B cell (primary cell): ENCODE measurements around the gene MYCL. TPM values are rescaled to one million over a fixed set of nuclear protein-coding genes. Genes with fewer than 3 reads are reported as not detected.
"Not testable (repeated sequence)": the region's sequence is repeated elsewhere in the genome, so short reads cannot be mapped to it uniquely, and the experiment has no call there.

Experiments used
- ATAC-seq: fragments of 200-7000 bp; cut with Tn5 transposase; one replicate; pipeline ENCODE4 v1.10.0; 2021; ENCODE audit warnings: low read depth, mild to moderate bottlenecking, moderate number of reproducible peaks, moderate library complexity
- CTCF ChIA-PET: fragments of 350-600 bp; sonication (Branson Sonifier 250); formaldehyde crosslinking; loops from one replicate; lab custom pipeline; 2021; ENCODE audit warnings: antibody characterized with exemption, inconsistent platforms; lab: Charles Lee
- POLR2A ChIA-PET: fragments of 350-600 bp; sonication (Branson Sonifier 250); formaldehyde crosslinking; loops from one replicate; lab custom pipeline; 2021; ENCODE audit warnings: antibody characterized with exemption; lab: Charles Lee
- DNase-seq: peaks from one replicate; pipeline ENCODE4 v3.0.0; 2013
- H2AFZ ChIP-seq: 2 replicates; pipeline ENCODE4 v1.6.1; 2012; ENCODE audit warnings: mild to moderate bottlenecking, low read depth, low read length; ENCODE audit not compliant: insufficient read depth, poor library complexity, severe bottlenecking
- H3K27ac ChIP-seq, 2 donors: 1 replicate in 1 of 2; 2 replicates in 1 of 2; pipeline ENCODE4 v1.5.1; 2012 to 2013; ENCODE audit warnings: low read length in 2 of 2, mild to moderate bottlenecking in 2 of 2, moderate library complexity in 1 of 2
- H3K27me3 ChIP-seq, 4 experiments: fragments of 200-600 bp in 1 of 4; sonication (generic) in 1 of 4; replicated peaks in 1 of 4; 1 replicate in 2 of 4; 2 replicates in 2 of 4; pipeline versions ENCODE4 v1.6.1 to v1.7.0; 2013 to 2016; ENCODE audit warnings: low read length in 3 of 4, mild to moderate bottlenecking in 2 of 4, mixed read lengths in 1 of 4, moderate library complexity in 1 of 4; ENCODE audit not compliant: insufficient read depth in 4 of 4, control insufficient read depth in 3 of 4; ENCODE audit errors: control extremely low read depth in 1 of 4
- H3K36me3 ChIP-seq, 2 experiments: replicated peaks in 1 of 2; 1 replicate in 1 of 2; 2 replicates in 1 of 2; pipeline versions ENCODE4 v1.6.1 to v1.7.1; 2013; ENCODE audit warnings: low read length in 1 of 2; ENCODE audit not compliant: insufficient read depth in 2 of 2, control insufficient read depth in 1 of 2; ENCODE audit errors: control extremely low read depth in 1 of 2, extremely low read depth in 1 of 2
- H3K4me1 ChIP-seq, 2 donors: fragments of 200-600 bp in 1 of 2; sonication (generic) in 1 of 2; 1 replicate in 1 of 2; 2 replicates in 1 of 2; pipeline versions ENCODE4 v1.5.1 to v1.6.1; 2013 to 2017; ENCODE audit warnings: low read length in 2 of 2; ENCODE audit not compliant: control insufficient read depth in 2 of 2, insufficient read depth in 2 of 2
- H3K4me2 ChIP-seq: replicated peaks from 2 replicates; pipeline ENCODE3; 2012; ENCODE audit warnings: mild to moderate bottlenecking, low read depth, low read length; ENCODE audit not compliant: poor library complexity, severe bottlenecking
- H3K4me3 ChIP-seq, 5 experiments: fragments of 200-600 bp in 1 of 5; sonication (generic) in 1 of 5; 1 replicate in 3 of 5; 2 replicates in 2 of 5; pipeline versions ENCODE4 v1.5.1 to v1.7.0; 2011 to 2016; ENCODE audit warnings: low read length in 4 of 5, mild to moderate bottlenecking in 4 of 5, low read depth in 2 of 5, control low read depth in 1 of 5, moderate library complexity in 1 of 5; ENCODE audit not compliant: insufficient read depth in 1 of 5; ENCODE audit errors: control extremely low read depth in 1 of 5, extremely low read depth in 1 of 5
- H3K79me2 ChIP-seq: fragments of 200-600 bp; sonication (generic); one replicate; pipeline ENCODE4 v1.6.0; 2016; ENCODE audit warnings: low read length; ENCODE audit not compliant: control insufficient read depth, insufficient read depth
- H3K9ac ChIP-seq: fragments of 200-600 bp; sonication (generic); 2 replicates; pipeline ENCODE4 v1.6.1; 2017; ENCODE audit warnings: mild to moderate bottlenecking, low read length, moderate library complexity
- H3K9me3 ChIP-seq, 3 donors: one replicate each; pipeline versions ENCODE4 v1.6.1 to v1.7.1; 2013; ENCODE audit warnings: low read length in 2 of 3; ENCODE audit not compliant: control insufficient read depth in 2 of 3, insufficient read depth in 1 of 3; ENCODE audit errors: control extremely low read depth in 1 of 3
- H4K20me1 ChIP-seq: 2 replicates; pipeline ENCODE4 v1.6.0; 2012; ENCODE audit warnings: mild to moderate bottlenecking, low read length; ENCODE audit not compliant: insufficient read depth, control insufficient read depth, poor library complexity, severe bottlenecking
- H3K27ac Mint-ChIP-seq: one replicate; pipeline ENCODE4 v1.8.0; 2021; ENCODE audit warnings: mixed read lengths
- H3K27me3 Mint-ChIP-seq: one replicate; pipeline ENCODE4 v1.8.0; 2021; ENCODE audit warnings: mixed read lengths
- H3K4me1 Mint-ChIP-seq: one replicate; pipeline ENCODE4 v1.8.0; 2021; ENCODE audit warnings: mixed read lengths
- H3K4me3 Mint-ChIP-seq: one replicate; pipeline ENCODE4 v1.8.0; 2021; ENCODE audit warnings: mixed read lengths
- H3K9me3 Mint-ChIP-seq: one replicate; pipeline ENCODE4 v1.8.0; 2022; ENCODE audit warnings: mixed read lengths; ENCODE audit not compliant: insufficient read depth
- CTCF ChIP-seq: fragments of 200-600 bp; IDR thresholded peaks from one replicate; pipeline ENCODE4 v1.8.0; 2022; ENCODE audit warnings: antibody characterized with exemption, mild to moderate bottlenecking
- EZH2 ChIP-seq: IDR thresholded peaks from 2 replicates; pipeline ENCODE4 v1.6.1; 2012; ENCODE audit warnings: borderline replicate concordance, low read depth, mild to moderate bottlenecking, moderate library complexity, low read length; ENCODE audit not compliant: insufficient read depth, poor library complexity, severe bottlenecking
- WGBS: methylation state at CpG from one replicate; pipeline ENCODE4 v1.1.5; 2013; ENCODE audit warnings: missing lambda C conversion rate; ENCODE audit not compliant: insufficient coverage; 5-methylcytosine and 5-hydroxymethylcytosine counted together
- intact Hi-C: fragments of 100-400 bp; cut with micrococcal nuclease; formaldehyde crosslinking; loops from one replicate; pipeline ENCODE4 v1.10.0; 2022
- polyA plus RNA-seq: library from polyadenylated mRNA; depleted of rRNA; stranded (reverse); fragments of >200 nt; gene quantifications from 2 replicates; pipeline ENCODE4 v1.2.3, GENCODE V29; 2012
- total RNA-seq, 2 donors: library from RNA; stranded (reverse); fragments of 120-200 nt in 1 of 2; gene quantifications; 1 replicate in 1 of 2; 2 replicates in 1 of 2; pipeline versions ENCODE4 v1.2.3 to v1.2.4, GENCODE V29; 2013 to 2022

MYCL gene
- total and polyA plus RNA-seq, 2 donors (not counting 1 experiment from before 2014, with no cell fraction given), result 0.03 to 0.62 TPM

GRCh38 chr1:39915499-39916129, 13.9 kb upstream of the MYCL start:
- intact Hi-C loops, result loop anchor here (5.0 kb wide), 1 partner anchor 98 kb away; no protein-coding TSS in a partner anchor
- no peak for ATAC-seq
- CTCF ChIA-PET, result interaction anchor here (1.4 to 13.5 kb wide), 3 partner anchors 13 to 116 kb away, joined by 6 to 334 read pairs (median 161); partner anchors contain the start of gene MYCL
- POLR2A ChIA-PET, result interaction anchor here (0.7 kb wide), 1 partner anchor 119 kb away, joined by 4 read pairs; no protein-coding TSS in a partner anchor
- TF ChIP-seq CTCF, result no peak
- TF ChIP-seq EZH2, result no peak
- H3K27me3 ChIP-seq, result peaks cover 0 to 3% (median 0%) of the 10 kb centered on the region in 4 experiments
- H3K9me3 ChIP-seq, result no peaks in the 10 kb centered on the region
- no peak overlapping the region for H3K4me2 ChIP-seq
- DNase-seq, result no peak
- no peaks in the 10 kb centered on the region for H3K4me1 Mint-ChIP-seq
- peaks cover 0 to 4% of the 10 kb centered on the region in 2 donors for H3K4me1 ChIP-seq
- peaks cover 9% of the 10 kb centered on the region for H3K27me3 Mint-ChIP-seq
- H3K27ac Mint-ChIP-seq, result no peak overlapping the region
- H3K9ac ChIP-seq, result no peak overlapping the region
- H3K79me2 ChIP-seq, result no peaks in the 10 kb centered on the region
- no peaks in the 10 kb centered on the region for H3K9me3 Mint-ChIP-seq
- no peak overlapping the region for H2AFZ ChIP-seq
- no peak overlapping the region for H3K4me3 Mint-ChIP-seq
- no peak overlapping the region for H3K4me3 ChIP-seq
- no peaks in the 10 kb centered on the region for H4K20me1 ChIP-seq
- WGBS, result 95% methylated on average over 3 of the region's 6 CpGs
- H3K27ac ChIP-seq, result no peak overlapping the region
- H3K36me3 ChIP-seq, result no peaks in the 10 kb centered on the region

DNA sequence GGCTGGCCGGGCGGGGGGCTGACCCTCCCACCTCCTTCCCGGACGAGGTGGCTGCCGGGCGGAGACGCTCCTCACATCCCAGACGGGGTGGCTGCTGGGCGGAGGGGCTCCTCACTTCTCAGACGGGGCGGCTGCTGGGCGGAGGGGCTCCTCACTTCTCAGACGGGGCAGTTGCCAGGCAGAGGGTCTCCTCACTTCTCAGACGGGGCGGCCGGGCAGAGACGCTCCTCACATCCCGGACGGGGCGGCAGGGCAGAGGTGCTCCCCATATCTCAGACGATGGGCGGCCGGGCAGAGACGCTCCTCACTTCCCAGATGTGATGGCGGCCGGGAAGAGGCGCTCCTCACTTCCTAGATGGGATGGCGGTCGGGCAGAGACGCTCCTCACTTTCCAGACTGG, 11.4 kb upstream of the MYCL start:
- intact Hi-C loops, H3K4me2 ChIP-seq, H3K36me3 ChIP-seq, DNase-seq, H3K9me3 Mint-ChIP-seq, H3K4me3 Mint-ChIP-seq, H3K27ac ChIP-seq, H3K27me3 ChIP-seq, H3K4me1 Mint-ChIP-seq, H3K9ac ChIP-seq, H3K9me3 ChIP-seq, H2AFZ ChIP-seq, H4K20me1 ChIP-seq, H3K27ac Mint-ChIP-seq, H3K4me1 ChIP-seq, H3K4me3 ChIP-seq, ATAC-seq, H3K79me2 ChIP-seq, CTCF ChIA-PET, POLR2A ChIA-PET: not testable (repeated sequence)
- peaks cover 19% of the 10 kb centered on the region for H3K27me3 Mint-ChIP-seq
- 95% methylated on average over 17 of the region's 30 CpGs for WGBS
